Stimulated activated CD4-positive, alpha-beta T cell treated with anti-CD3 and anti-CD28 coated beads, Interleukin-4, amount 100 ng/mL, for 4 hours (primary cell): ENCODE measurements around the gene TPRG1.

ENCODE experiments used
- DNase-seq, 2 experiments: peaks; one replicate each; pipeline ENCODE4 v3.0.0-alpha.2; 2020

Gene TPRG1

GRCh38 chr3:189286188-189286587, 114.4 kb downstream of the TPRG1 start:
- no peak for DNase-seq

- DNase-seq, result no peak
Measured at GRCh38 chr3:189286916-189287315, 115.1 kb downstream of the TPRG1 start.

- no peak for DNase-seq
Measured at GRCh38 chr3:189288348-189289235, 116.8 kb downstream of the TPRG1 start.

GRCh38 chr3:189289251-189289650, 117.5 kb downstream of the TPRG1 start:
- DNase-seq, result no peak

- no peak for DNase-seq
Measured at GRCh38 chr3:189292667-189293484, 121.1 kb downstream of the TPRG1 start.

- DNase-seq, result no peak
Measured at GRCh38 chr3:189294649-189295048, 122.9 kb downstream of the TPRG1 start.

GRCh38 chr3:189295089-189295488, 123.3 kb downstream of the TPRG1 start:
- no peak for DNase-seq

GRCh38 chr3:189297932-189298331, 126.2 kb downstream of the TPRG1 start:
- DNase-seq, result no peak

GRCh38 chr3:189298469-189299375, 127.0 kb downstream of the TPRG1 start:
- DNase-seq, result no peak

GRCh38 chr3:189300345-189300744, 128.6 kb downstream of the TPRG1 start:
- no peak for DNase-seq

GRCh38 chr3:189301479-189301878, 129.7 kb downstream of the TPRG1 start:
- no peak for DNase-seq

GRCh38 chr3:189303584-189303983, 131.8 kb downstream of the TPRG1 start:
- DNase-seq, result no peak

GRCh38 chr3:189304465-189305351, 132.9 kb downstream of the TPRG1 start:
- DNase-seq, result peak; percentile 3 to 38

GRCh38 chr3:189305412-189305811, 133.6 kb downstream of the TPRG1 start:
- no peak for DNase-seq

GRCh38 chr3:189307963-189308362, 136.2 kb downstream of the TPRG1 start:
- DNase-seq, result no peak

- DNase-seq, result no peak
Measured at GRCh38 chr3:189308608-189309007, 136.8 kb downstream of the TPRG1 start.

- no peak for DNase-seq
Measured at GRCh38 chr3:189309400-189309975, 137.7 kb downstream of the TPRG1 start.

GRCh38 chr3:189311521-189311920, 139.8 kb downstream of the TPRG1 start:
- DNase-seq, result no peak

GRCh38 chr3:189312866-189313265, 141.1 kb downstream of the TPRG1 start:
- DNase-seq, result no peak

- DNase-seq, result no peak
Measured at GRCh38 chr3:189316296-189317019, 144.7 kb downstream of the TPRG1 start.

GRCh38 chr3:189317911-189318310, 146.1 kb downstream of the TPRG1 start:
- DNase-seq, result no peak
